TTC549 (cell line): ENCODE measurements around the gene MAPK6.
"Not testable (repeated sequence)": the region's sequence is repeated elsewhere in the genome, so short reads cannot be mapped to it uniquely, and the experiment has no call there.

Experiments used
- FAIRE-seq: peaks from 2 replicates; lab custom pipeline; 2012; peaks lifted over from hg19 to GRCh38; lab: Jason Lieb, UNC

The MAPK6 gene

DNA sequence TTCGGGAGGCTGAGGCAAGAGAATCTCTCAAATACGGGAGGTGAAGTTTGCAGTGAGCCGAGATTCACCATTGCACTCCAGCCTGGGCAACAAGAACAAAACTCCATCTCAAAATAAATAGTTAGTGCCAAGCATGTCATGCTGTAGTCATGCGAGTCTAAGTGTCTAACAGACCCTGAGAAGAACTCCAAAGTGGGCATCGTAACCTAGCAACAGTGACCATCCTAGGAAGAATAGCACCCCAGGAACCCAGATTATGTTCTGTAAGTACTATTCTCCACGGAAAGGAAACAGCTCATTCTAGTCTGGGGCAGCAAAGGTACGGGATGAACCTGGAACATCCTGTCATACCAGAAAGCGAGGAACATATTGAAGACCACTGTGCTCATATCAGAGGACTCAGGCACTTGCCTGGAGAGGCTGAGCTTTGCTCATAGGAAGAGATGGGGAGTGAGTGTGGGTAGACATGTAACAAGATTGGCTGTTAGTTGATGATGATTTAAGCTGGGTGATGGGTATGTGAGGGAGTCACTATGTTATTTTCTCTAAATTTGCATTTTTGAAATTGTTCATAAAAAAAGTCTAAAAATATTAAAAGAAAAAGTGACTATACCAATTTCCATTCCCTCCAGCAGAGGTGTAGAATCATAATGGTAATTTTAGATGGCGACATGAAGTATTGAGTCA lies 61.8 kb downstream of the MAPK6 start:
- FAIRE-seq: no peak

DNA sequence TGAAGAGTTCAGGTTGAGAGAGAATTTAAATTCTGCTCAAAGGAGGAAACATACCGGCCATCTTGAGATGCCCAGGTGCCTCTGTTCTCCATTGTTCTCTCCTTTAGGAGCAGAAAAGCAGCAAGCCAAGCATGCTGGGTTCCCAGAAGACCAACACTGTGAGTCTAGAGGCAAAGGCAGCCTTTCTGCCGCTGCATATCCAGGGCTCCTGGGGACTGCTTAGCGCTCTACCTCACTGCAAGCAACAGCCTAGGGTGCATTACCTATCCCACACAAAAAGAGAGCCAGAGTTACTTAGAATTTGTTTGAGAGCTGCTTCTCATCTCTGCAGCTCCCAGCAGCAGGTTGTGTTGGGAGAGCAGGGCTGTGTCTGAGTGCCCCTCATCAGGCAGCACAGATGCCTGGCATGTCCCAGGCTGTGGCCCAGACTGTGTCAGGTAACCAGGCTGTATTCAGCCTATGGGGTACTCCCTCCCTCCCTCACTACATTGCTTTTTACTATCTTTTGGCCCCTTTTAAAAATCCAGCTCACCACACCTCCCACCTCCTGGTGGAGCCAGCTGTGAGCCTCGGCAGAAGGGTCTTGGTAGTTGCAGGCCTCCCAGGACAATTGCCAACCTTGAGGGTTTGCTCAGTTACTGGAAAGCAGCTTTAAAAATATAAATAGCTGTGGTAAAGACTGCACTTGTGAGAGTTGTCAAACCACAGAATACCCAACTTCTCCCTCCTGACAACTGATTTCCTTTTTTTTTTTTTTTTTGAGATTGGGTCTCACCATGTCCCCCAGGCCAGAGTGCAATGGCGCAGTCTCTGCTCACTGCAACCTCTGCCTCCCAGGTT lies 63.4 kb downstream of the MAPK6 start:
- FAIRE-seq: no peak

DNA sequence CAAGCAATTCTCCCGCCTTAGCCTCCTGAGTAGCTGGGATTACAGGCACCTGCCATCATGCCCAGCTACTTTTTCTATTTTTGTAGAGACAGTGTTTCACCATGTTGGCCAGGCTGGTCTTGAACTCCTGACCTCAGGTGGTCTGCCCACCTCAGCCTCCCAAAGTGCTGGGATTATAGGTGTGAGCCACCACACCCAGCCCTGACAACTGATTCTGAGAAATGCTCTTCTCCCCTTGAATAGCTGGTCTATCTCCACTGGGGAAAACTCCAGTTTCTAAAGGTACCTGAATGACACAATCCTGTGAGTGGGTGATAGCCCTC lies 64.0 kb downstream of the MAPK6 start:
- not testable (repeated sequence) for FAIRE-seq

GRCh38 chr15:52083603-52084002 lies 64.6 kb downstream of the MAPK6 start:
- no peak for FAIRE-seq

DNA sequence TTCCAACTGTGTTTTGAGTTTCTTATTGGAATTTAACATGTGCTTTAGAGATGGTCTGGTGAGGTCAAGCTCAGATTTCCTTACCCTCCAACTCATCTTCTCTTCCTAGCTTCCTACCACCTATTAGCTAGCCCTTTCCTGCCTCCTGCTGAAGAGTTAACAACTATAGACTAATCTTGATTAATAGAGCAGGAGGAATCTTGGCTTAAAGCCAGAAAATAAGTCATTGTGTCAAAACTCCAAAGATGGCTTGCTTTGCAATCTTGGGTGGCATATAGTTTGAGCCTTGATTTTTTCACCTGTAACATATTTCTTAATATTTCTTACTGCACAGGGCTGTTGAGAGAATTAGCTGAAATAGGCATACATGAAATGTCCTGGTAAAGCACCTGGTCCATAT lies 66.3 kb downstream of the MAPK6 start:
- FAIRE-seq: no peak

GRCh38 chr15:52086011-52086786 lies 67.2 kb downstream of the MAPK6 start:
- no peak for FAIRE-seq

GRCh38 chr15:52090193-52090592 lies 71.2 kb downstream of the MAPK6 start:
- FAIRE-seq: no peak

GRCh38 chr15:52093167-52093538 lies 74.1 kb downstream of the MAPK6 start:
- no peak for FAIRE-seq

DNA sequence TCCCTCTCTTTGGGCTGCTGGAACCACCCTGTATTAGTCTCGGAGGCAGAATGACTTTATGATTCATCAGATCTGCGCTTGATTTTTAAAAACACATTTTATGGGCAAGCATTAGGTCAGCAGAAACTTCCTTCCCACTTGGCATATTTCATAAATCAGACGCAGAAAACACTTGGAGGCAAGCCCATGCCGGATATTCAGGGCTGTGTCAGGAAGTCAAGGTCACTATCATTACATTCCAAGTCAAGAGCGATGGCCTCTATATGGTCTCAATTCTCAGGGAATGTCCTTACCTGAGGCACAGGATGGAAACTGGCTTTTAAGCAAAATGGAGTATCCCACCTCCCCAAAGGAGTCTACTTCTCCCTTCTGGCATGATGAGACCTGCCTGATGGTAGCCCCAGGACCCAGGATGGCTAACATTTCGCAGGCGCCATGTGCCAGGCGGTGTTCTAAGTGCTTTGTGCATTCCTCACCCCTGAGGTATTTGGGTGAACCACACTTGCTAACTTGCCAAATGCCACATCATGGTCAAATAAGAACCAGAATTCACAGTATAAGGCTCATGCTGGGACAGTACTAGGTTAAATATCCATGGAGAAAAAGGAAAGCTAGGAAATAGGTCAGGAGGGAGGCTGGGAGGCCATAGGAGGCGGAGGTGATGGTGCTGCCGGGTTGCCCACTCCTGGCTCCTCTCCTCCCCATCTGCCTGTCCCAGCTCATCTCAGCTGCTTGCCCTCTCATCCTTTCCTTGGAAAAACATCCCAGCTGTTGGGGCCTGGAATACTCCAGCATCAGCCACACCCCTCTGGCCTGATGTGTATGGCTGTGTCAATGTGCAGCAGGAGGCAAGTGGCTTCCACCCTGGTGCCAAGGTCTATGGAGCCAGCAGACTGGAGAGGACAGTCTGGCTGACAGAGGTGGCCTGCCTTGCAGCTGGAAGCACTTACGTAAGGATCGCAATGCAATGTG lies 74.8 kb downstream of the MAPK6 start:
- FAIRE-seq: no peak

GRCh38 chr15:52094811-52095584 lies 76.0 kb downstream of the MAPK6 start:
- FAIRE-seq: no peak

GRCh38 chr15:52095597-52096262 lies 76.7 kb downstream of the MAPK6 start:
- FAIRE-seq: no peak

- FAIRE-seq: not testable (repeated sequence)
These were observed 77.5 kb downstream of the MAPK6 start for GRCh38 chr15:52096536-52096935.

DNA sequence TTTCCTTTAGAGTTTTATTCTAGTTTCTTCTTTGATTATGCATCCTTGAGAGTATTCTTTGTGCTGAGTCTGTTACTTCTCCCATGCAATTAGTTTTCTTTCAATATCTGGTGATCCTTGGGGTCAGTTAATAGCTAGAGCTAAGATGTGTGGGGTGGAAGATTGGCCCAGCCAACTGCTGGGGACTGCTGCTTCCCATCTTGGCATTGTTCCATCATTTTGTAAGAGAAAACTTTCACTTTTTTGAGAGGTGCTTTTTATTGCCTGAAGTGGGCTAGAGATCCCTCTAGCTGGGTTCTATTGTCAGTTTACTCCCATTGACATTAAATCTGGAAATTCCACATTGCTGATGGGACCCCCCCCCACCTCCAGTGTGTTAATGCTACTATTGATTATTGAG lies 78.2 kb downstream of the MAPK6 start:
- FAIRE-seq: no peak

DNA sequence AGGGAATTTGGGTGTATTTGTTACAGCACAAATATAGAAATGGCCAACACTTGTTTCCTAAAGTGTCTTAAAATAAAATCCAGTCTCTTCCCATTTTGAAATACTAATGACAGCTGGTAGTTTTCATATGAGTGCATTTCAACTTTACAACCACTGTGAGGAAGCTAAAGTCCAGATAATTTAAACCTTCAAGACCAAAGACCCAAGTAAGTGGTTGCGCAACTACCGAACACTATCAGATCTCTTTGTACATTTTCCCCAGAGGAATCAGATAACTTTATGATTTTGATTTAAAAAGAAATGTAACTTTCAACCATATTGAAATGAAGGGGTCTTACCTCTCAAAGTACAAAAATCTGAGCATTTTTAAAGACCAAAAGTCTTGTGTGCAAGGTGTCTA lies 79.3 kb downstream of the MAPK6 start:
- FAIRE-seq: no peak

GRCh38 chr15:52099651-52100272 lies 80.7 kb downstream of the MAPK6 start:
- no peak for FAIRE-seq

GRCh38 chr15:52100807-52101442 lies 81.9 kb downstream of the MAPK6 start:
- no peak for FAIRE-seq

GRCh38 chr15:52101542-52102323 lies 82.7 kb downstream of the MAPK6 start:
- no peak for FAIRE-seq

DNA sequence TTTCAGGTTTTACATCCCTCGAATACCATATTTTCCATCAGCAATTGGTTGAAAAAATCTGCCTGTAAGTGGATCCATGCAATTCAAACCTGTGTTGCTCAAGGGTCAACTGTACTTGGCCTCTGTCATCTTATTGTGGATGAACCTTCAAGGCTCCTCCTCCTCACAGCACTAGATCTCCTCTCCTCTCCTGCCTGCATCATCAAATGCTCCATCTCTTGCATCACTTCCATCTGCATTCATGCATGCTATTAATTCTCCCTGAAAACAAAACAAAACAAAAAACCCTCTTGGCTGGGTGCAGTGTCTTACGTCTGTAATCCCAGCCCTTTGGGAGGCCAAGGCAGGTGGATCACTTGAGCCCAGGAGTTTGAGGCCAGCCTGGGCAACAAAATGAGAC lies 83.4 kb downstream of the MAPK6 start:
- FAIRE-seq: no peak
